Astrocyte of the spinal cord (primary cell): ENCODE data around the gene TRIM27.

Source experiments
- DNase-seq: peaks from one replicate; pipeline ENCODE4 v3.0.0; 2011; ENCODE audit warnings: low read depth, low spot score
- H3K4me3 ChIP-seq: 2 replicates; pipeline ENCODE4 v1.5.1; 2011; ENCODE audit warnings: low read depth, mild to moderate bottlenecking, low read length, moderate library complexity
- CTCF ChIP-seq: IDR thresholded peaks from 2 replicates; pipeline ENCODE4 v1.5.1; 2012; ENCODE audit warnings: low read depth, mild to moderate bottlenecking, low read length, inconsistent platforms
- in situ Hi-C: cut with HindIII; loops from 2 replicates; pipeline ENCODE4 v1.10.0; 2017; ENCODE audit warnings: low sequenced_read_pairs

Gene TRIM27

DNA sequence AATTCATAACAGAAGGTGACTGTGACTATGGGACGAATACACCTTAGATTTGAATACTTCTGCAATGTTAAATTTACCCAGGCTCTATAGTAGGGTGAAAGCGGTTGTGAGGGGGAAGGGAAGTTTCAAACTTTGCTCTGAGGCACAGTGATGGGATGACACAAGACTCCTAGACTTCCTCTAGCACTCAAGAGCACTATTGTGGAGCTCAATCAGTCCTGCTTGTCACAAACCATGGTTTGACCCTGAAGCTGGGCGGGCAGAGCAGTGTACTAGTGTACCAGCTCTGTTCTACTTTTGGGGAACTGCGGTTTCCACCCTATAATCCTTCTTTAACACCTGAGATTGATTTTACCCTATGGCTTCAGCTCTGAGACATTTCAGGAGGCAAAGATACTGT, 17.1 kb downstream of the TRIM27 start:
- in situ Hi-C loops, result no loop called here
- H3K4me3 ChIP-seq, result no peak overlapping the region
- TF ChIP-seq CTCF, result no peak
- DNase-seq, result no peak

- in situ Hi-C loops, result no loop called here
- H3K4me3 ChIP-seq, result no peak overlapping the region
- TF ChIP-seq CTCF, result no peak
- no peak for DNase-seq
These were observed 20.1 kb downstream of the TRIM27 start for GRCh38 chr6:28903686-28904085.

GRCh38 chr6:28901831-28902230, 22.0 kb downstream of the TRIM27 start:
- in situ Hi-C loops, result no loop called here
- TF ChIP-seq CTCF, result no peak
- no peak for DNase-seq
- no peak overlapping the region for H3K4me3 ChIP-seq

- in situ Hi-C loops, result no loop called here
- TF ChIP-seq CTCF, result no peak
- no peak overlapping the region for H3K4me3 ChIP-seq
- DNase-seq, result no peak
These were observed 23.1 kb downstream of the TRIM27 start for GRCh38 chr6:28900577-28901256.

DNA sequence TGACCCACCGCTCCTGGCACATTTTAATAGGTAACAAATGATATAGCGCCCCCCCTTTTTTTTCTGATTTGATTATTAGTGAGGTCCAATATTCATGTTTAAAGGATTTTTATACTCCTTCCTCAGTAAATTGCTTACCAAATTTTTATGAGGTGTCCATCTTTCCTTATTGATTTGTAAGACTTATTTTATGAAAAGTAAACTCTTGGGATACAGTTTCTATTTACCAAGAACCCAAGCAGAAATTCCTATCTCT, 25.1 kb downstream of the TRIM27 start:
- in situ Hi-C loops, result no loop called here
- DNase-seq, result no peak
- no peak for TF ChIP-seq CTCF
- no peak overlapping the region for H3K4me3 ChIP-seq

DNA sequence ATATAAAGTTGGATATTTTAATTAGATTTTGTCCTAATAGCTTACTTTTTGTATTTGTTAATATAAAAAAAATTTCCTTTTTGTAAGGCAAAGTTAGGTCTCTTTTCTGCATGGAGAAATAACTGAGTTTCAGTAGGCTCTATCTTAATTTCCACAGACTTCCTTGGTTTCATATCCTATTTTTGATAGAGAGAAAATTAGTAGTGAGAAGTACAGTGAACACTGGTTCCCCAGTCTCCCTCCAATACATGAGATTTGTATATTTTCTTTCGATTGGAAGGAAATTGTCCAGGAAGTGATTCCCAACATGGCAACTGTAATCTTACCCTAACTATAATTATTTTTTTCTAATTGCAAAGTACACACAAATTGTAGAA, 26.4 kb downstream of the TRIM27 start:
- DNase-seq, result no peak
- H3K4me3 ChIP-seq, result peak overlapping the region; percentile 78
- in situ Hi-C loops, result no loop called here
- no peak for TF ChIP-seq CTCF
